Activated T-helper 2 cell treated with anti-CD3 and anti-CD28 coated beads, Interferon-gamma antibody, Interleukin-2, Interleukin-4, amounts not matched to agents 10 μg/mL and 5 μg/mL and 100 μg/mL, durations not matched to agents 14 hours and 24 hours and 36 hours (primary cell): ENCODE data around the gene HACD2. TPM values are rescaled to one million over a fixed set of nuclear protein-coding genes. Genes with fewer than 3 reads are reported as not detected.

Source experiments
- DNase-seq: peaks from one replicate; pipeline ENCODE4 v3.0.0; 2021; ENCODE audit warnings: low spot score
- H3K27ac Mint-ChIP-seq: one replicate; pipeline ENCODE4 v1.8.0; 2021; ENCODE audit warnings: mixed read lengths
- H3K27me3 Mint-ChIP-seq: one replicate; pipeline ENCODE4 v1.8.0; 2021; ENCODE audit warnings: low read depth, mixed read lengths
- H3K36me3 Mint-ChIP-seq: one replicate; pipeline ENCODE4 v1.8.0; 2021; ENCODE audit warnings: low read depth, mixed read lengths
- H3K4me1 Mint-ChIP-seq: one replicate; pipeline ENCODE4 v1.8.0; 2021; ENCODE audit warnings: low read depth, mixed read lengths
- H3K4me3 Mint-ChIP-seq: one replicate; pipeline ENCODE4 v1.8.0; 2021; ENCODE audit warnings: low read depth, mild to moderate bottlenecking, moderate library complexity, mixed read lengths
- H3K9me3 Mint-ChIP-seq: one replicate; pipeline ENCODE4 v1.8.0; 2021; ENCODE audit warnings: mixed read lengths
- intact Hi-C: fragments of 100-400 bp; cut with micrococcal nuclease; formaldehyde crosslinking; loops from one replicate; pipeline ENCODE4 v1.15.1; 2023
- total RNA-seq: library from RNA; stranded (reverse); gene quantifications from 2 replicates; pipeline ENCODE4 v1.2.3, GENCODE V29; 2022

HACD2 gene
- total RNA-seq, 1 donor from 2014 or later = 32.5 TPM

DNA sequence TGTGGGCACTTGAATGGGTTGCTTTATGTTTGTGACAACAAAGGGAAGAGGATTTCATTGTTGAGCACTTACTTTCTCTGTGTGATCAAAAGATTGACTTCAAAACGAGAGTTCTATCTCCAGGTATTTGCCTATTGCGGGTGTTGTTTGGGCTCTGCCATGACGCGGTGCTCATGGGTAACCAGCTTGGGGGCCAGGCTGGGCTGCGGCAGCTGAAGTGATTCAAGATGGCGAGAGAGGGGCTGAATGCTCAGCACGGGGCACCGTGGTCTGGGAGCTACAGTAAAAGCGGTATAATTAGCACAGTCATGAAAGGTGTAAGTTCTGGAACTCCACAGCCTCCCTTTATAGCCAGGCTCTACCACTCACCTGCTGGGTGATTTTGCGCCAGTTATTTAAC, 105.0 kb downstream of the HACD2 start:
- H3K4me3 Mint-ChIP-seq = no peak overlapping the region
- intact Hi-C loops = no loop called here
- DNase-seq = no peak
- H3K9me3 Mint-ChIP-seq = no peaks in the 10 kb centered on the region
- peaks cover 5% of the 10 kb centered on the region for H3K27me3 Mint-ChIP-seq
- no peaks in the 10 kb centered on the region for H3K36me3 Mint-ChIP-seq
- no peaks in the 10 kb centered on the region for H3K4me1 Mint-ChIP-seq
- no peak overlapping the region for H3K27ac Mint-ChIP-seq

DNA sequence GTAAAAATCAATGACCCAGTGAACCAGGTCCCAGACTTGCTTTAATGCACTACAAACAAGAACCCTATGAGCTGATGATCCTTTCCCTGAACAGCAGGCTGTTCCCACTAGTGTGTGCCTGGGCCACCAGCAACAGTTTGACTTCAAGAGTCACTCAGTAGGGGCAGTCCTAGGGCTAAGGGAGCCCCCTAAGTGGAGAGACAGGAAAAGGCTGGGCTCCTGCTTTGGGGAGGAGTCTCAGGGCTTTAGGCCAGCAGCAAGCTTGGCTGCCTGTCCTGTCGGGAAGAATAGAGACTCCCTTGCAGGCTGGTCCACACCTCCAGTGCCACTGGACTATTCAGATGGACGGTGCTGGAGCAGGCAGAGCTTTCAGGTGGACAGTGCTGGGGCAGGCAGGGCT, 106.5 kb downstream of the HACD2 start:
- no peaks in the 10 kb centered on the region for H3K9me3 Mint-ChIP-seq
- intact Hi-C loops = no loop called here
- no peaks in the 10 kb centered on the region for H3K4me1 Mint-ChIP-seq
- H3K36me3 Mint-ChIP-seq = no peaks in the 10 kb centered on the region
- no peak overlapping the region for H3K4me3 Mint-ChIP-seq
- DNase-seq = no peak
- H3K27ac Mint-ChIP-seq = no peak overlapping the region
- peaks cover 5% of the 10 kb centered on the region for H3K27me3 Mint-ChIP-seq

DNA sequence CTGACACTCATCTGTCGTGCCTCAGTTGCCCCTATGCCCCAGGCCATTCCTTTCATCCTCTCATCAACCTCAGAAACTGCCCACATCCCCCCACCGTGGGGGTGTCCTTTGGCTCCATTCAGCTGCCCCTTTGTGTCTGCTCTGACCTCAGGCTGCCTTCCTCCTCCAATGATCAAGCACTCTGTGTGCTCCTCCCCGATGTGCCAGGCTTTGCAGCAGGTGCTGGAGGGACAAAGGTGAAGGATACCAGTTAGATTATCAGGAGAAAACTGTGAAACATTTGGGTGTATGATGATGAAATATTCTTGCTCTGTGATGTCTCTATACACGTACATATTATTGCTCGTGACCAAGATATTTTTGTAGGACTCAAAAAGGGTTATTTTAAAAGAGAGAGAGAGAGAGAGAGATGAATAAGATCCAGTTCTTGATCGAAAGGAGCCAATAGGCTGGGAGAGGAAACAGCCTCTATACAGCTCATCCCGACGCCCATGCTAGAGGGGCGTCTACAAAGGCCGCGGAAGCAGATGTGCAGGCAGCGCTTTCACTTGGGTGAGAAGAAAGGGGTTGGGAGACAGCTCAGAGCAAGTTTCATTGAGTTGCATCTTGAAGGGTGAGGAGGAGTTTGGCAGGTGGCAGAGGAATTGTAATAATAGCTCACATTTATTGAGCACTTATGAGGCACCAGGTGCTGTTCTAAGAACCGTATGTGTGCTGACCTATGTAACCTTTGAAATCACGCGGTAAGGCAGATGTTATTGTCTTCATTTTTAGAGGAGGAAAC, 107.7 kb downstream of the HACD2 start:
- intact Hi-C loops = no loop called here
- no peaks in the 10 kb centered on the region for H3K4me1 Mint-ChIP-seq
- H3K4me3 Mint-ChIP-seq = no peak overlapping the region

DNA sequence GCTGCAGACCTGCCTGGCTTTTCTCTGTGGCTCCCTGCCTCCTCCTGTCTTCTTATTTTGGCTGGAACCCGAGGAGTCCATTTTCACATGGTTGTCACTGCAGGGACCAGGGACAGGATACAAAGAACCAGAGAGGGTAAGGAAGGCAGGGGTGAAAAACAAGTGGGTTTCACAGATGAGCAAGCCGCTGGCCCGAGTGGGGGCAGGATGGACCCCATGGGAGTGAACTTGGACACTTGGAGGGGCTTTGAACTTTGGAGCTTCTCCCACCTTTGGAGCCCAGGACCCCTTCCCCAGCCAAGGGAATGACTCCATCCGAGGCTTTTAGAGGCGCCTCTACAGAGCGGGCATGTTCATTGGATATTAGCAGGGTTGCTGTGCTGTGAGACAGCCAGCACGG, 109.1 kb downstream of the HACD2 start:
- Mint-ChIP-seq H3K27ac (no peak overlapping the region), H3K4me1 (no peaks in the 10 kb centered on the region), H3K36me3 (no peaks in the 10 kb centered on the region), H3K4me3 (no peak overlapping the region), H3K9me3 (no peaks in the 10 kb centered on the region), H3K27me3 (peaks cover 5% of the 10 kb centered on the region)
- intact Hi-C loops = no loop called here
- DNase-seq = no peak

More for the DNA sequence above, 107.7 kb downstream of the HACD2 start:
- Mint-ChIP-seq H3K27me3 (peaks cover 5% of the 10 kb centered on the region), H3K36me3 (no peaks in the 10 kb centered on the region), H3K27ac (no peak overlapping the region), H3K9me3 (no peaks in the 10 kb centered on the region)
- DNase-seq = no peak

DNA sequence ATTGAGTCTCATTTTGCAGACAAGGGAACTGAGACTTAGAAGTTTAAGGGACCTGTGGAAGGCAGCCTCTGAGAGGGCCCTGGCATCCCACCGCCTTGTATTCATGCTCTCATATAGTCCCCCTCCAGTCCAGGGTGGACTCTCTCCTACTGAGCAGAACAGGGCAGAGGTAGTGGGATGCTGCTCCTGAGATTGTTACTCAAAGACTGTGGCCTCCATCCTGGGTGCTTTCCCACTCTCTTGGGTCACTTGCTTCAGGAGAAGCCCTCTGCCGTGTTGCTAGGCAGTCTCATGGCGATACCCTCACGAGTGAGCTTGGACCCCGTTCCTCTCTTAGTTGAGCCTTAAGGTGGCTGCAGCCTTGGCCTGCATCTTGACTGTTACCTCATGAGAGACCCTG, 113.7 kb downstream of the HACD2 start:
- Mint-ChIP-seq H3K4me3 (no peak overlapping the region), H3K27ac (no peak overlapping the region), H3K4me1 (no peaks in the 10 kb centered on the region), H3K9me3 (no peaks in the 10 kb centered on the region), H3K36me3 (no peaks in the 10 kb centered on the region), H3K27me3 (peaks cover 9% of the 10 kb centered on the region)
- DNase-seq = no peak
- intact Hi-C loops = no loop called here

DNA sequence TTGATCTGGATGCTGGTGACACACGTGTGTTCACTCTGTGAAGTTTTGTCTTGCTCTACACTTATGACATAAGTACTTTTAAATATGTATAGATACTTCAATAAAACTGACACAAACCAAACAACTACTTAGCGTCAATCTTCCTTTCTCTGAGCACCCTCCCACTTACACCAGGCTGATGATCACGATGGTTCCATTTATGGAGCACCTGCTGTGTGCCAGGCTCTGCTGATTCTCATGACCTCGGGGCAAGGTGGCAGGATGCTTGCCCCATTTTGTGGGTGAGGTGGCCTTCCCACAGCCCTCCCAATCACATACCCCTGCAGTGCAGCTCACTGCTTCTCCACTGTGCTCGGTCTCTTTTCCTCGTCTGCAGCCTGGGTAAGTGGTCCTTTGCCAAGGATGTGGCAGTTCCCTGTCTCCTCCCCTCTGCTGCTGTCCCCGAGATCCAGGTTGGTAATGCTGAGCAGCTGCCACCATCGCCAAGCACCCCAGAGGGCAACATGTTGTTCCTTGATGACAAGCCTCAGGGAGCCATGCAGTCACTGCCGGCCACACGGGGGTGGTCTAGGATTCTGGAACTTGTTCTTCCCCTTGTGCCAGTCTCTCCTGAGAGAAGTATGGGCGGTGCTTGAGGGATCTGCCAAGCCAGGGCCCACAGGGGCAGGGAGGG, 115.4 kb downstream of the HACD2 start:
- H3K27me3 Mint-ChIP-seq = peaks cover 12% of the 10 kb centered on the region
- no peak overlapping the region for H3K27ac Mint-ChIP-seq
- no peaks in the 10 kb centered on the region for H3K9me3 Mint-ChIP-seq
- no peaks in the 10 kb centered on the region for H3K36me3 Mint-ChIP-seq
- H3K4me1 Mint-ChIP-seq = no peaks in the 10 kb centered on the region
- DNase-seq = no peak
- intact Hi-C loops = no loop called here
- H3K4me3 Mint-ChIP-seq = no peak overlapping the region

DNA sequence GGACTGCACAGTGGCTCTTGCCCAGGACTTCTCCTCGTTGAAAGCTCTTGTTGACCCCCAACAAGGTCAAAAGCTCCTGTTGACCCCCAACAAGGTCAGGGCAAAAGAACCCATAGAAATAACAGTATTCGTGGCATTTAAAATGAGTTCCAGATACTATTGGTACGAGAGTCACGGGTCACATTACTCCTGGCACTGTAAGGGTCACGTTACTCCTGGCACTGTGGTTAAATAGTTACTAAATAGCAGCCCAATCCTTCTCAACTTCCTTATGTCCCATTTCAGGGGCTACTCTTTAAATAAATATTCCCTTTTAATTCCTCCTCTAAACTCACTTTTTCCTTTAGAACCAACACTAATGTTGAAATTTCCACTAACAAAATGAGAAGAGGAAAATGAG, 117.8 kb downstream of the HACD2 start:
- no peak for DNase-seq
- Mint-ChIP-seq H3K4me1 (no peaks in the 10 kb centered on the region), H3K4me3 (no peak overlapping the region), H3K27me3 (peaks cover 17% of the 10 kb centered on the region), H3K36me3 (no peaks in the 10 kb centered on the region), H3K27ac (no peak overlapping the region), H3K9me3 (no peaks in the 10 kb centered on the region)
- intact Hi-C loops = no loop called here

DNA sequence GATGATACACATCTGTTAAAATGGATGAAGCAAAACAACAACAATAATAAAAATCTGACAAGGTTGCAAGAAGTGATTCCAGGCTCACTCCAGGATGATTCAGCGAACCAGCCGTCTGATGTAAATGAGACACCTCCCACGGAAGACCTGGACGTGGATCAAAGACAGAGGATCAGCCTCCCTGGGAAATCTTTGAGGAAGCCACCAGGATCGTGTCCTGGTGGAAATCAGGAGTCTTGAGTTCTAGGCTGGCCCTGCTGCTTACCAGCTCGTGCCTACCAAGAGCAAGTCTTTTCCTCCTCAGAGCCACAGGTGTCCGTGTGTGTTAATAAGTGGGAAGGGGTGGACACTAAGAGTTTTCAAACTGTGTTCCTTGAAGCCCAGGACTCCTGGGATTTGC, 120.6 kb downstream of the HACD2 start:
- intact Hi-C loops = no loop called here
- Mint-ChIP-seq H3K4me3 (no peak overlapping the region), H3K4me1 (no peaks in the 10 kb centered on the region), H3K27ac (no peak overlapping the region), H3K36me3 (no peaks in the 10 kb centered on the region), H3K9me3 (no peaks in the 10 kb centered on the region), H3K27me3 (peaks cover 18% of the 10 kb centered on the region)
- no peak for DNase-seq

DNA sequence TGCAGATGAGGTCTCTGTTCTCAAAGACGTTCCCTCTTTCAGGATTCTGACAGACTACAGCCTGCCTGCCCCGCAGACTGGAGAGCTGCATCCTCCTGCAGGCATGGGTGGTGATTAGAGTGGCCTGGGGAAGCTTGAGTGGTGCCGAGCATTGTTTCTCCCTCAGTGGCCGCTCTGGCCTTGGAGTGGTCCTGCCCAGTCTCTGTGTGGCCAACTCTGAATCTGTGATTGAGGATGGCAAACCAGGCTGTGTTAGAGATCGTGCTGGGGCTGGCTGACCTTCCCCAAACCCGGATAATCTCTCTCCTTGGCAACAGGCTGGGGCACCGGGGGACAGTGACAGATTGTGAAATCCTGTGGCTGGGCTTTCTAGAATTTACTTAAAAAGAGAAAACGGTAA, 125.0 kb downstream of the HACD2 start:
- Mint-ChIP-seq H3K9me3 (no peaks in the 10 kb centered on the region), H3K27me3 (peaks cover 16% of the 10 kb centered on the region), H3K27ac (no peak overlapping the region), H3K4me3 (no peak overlapping the region), H3K4me1 (no peaks in the 10 kb centered on the region), H3K36me3 (no peaks in the 10 kb centered on the region)
- intact Hi-C loops = no loop called here
- no peak for DNase-seq

DNA sequence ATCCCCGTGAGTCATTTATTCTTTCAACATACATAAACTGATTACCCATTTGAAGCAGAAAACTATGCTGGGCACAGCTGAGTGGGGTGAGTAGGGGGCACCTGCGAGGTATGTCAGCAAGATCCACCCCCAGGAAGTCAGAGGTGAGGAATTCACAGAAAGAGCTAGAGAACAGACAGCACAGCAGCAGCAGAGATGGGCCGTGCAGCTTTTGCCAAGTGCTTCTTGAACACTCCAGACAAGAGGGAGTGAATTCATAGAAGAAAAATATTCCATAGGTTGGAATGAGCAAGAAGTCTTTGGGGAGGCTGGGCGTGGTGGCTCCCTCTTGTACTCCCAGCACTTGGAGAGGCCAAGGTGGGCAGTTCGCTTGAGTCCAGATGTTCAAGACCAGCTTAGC, 126.6 kb downstream of the HACD2 start:
- no peak overlapping the region for H3K4me3 Mint-ChIP-seq
- H3K36me3 Mint-ChIP-seq = no peaks in the 10 kb centered on the region
- no peak overlapping the region for H3K27ac Mint-ChIP-seq
- no peaks in the 10 kb centered on the region for H3K9me3 Mint-ChIP-seq
- peaks cover 17% of the 10 kb centered on the region for H3K27me3 Mint-ChIP-seq
- no peak for DNase-seq
- intact Hi-C loops = no loop called here
- no peaks in the 10 kb centered on the region for H3K4me1 Mint-ChIP-seq

DNA sequence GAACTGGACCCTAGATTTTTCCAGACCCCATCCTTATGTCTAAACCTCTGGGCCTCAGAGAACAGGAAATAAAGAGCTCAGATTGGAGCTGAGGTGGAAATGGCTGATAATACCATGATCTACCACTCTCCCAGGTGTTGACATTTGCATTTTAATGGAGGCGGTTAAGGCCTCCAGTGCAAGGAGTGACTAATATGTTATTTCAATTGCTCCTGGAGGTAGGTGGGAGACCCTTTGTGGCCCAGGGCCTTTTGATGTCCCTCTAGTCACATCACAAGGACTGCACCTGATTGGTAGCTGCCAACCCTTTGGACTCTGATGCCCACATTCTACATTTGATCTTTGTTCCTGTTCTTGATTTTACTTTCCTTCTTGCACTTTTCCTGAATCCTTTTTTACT, 127.0 kb downstream of the HACD2 start:
- no peak overlapping the region for H3K4me3 Mint-ChIP-seq
- no peaks in the 10 kb centered on the region for H3K9me3 Mint-ChIP-seq
- H3K4me1 Mint-ChIP-seq = no peaks in the 10 kb centered on the region
- H3K27ac Mint-ChIP-seq = no peak overlapping the region
- peaks cover 17% of the 10 kb centered on the region for H3K27me3 Mint-ChIP-seq
- no peaks in the 10 kb centered on the region for H3K36me3 Mint-ChIP-seq
- DNase-seq = no peak
- intact Hi-C loops = no loop called here

DNA sequence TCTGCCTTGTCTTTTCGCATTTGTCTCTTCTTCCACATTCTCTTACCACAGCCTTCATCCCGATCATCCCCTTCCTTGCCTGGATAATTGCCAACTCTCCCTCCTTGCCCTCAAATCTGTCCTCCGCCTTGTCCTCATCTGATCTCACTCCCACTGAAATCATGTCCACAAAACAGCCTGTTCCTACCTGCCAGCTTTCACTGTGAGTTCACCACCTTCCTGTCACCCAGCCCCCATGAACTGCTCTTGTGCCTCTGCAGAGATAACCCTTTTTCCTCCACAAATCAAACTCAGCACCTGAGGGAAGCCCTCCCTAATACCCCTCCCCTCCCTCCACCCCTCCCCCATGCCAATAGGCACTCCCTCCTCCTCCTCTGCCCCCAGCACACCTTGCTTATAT, 131.2 kb downstream of the HACD2 start:
- intact Hi-C loops = loop anchor here (5.0 kb wide), 1 partner anchor 34 kb away; no protein-coding TSS in a partner anchor
- Mint-ChIP-seq H3K27ac (no peak overlapping the region), H3K9me3 (no peaks in the 10 kb centered on the region), H3K4me1 (no peaks in the 10 kb centered on the region), H3K27me3 (peaks cover 27% of the 10 kb centered on the region), H3K36me3 (no peaks in the 10 kb centered on the region), H3K4me3 (no peak overlapping the region)
- no peak for DNase-seq

DNA sequence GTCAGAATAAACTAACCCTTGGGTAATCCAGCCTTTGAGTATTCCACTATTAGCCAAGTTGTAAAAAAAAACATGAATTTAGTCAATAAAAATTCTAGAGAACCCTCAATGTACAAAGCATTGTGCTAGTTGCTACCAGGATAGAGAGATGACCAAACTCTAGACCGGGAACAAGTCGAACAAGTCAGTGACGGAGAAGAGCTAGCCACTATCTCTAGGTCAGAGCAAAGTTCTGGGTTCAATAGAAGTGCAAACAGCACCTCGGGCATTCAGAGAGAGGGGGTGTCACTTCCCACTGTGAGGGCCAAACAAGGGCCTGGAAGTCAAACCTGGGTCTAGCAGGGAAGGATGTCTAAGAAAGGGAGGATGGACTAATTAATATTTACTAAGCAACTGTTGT, 133.7 kb downstream of the HACD2 start:
- H3K9me3 Mint-ChIP-seq = no peaks in the 10 kb centered on the region

More for the DNA sequence above, 133.7 kb downstream of the HACD2 start:
- Mint-ChIP-seq H3K36me3 (no peaks in the 10 kb centered on the region), H3K4me1 (no peaks in the 10 kb centered on the region), H3K27me3 (peaks cover 36% of the 10 kb centered on the region), H3K27ac (no peak overlapping the region), H3K4me3 (no peak overlapping the region)
- intact Hi-C loops = loop anchor here (5.0 kb wide), 1 partner anchor 36 kb away; no protein-coding TSS in a partner anchor
- no peak for DNase-seq
